ENCODE results near the gene FKBP8.
A peak's percentile ranks its signal among the peaks of the same experiment; 100 is the strongest.

DNA sequence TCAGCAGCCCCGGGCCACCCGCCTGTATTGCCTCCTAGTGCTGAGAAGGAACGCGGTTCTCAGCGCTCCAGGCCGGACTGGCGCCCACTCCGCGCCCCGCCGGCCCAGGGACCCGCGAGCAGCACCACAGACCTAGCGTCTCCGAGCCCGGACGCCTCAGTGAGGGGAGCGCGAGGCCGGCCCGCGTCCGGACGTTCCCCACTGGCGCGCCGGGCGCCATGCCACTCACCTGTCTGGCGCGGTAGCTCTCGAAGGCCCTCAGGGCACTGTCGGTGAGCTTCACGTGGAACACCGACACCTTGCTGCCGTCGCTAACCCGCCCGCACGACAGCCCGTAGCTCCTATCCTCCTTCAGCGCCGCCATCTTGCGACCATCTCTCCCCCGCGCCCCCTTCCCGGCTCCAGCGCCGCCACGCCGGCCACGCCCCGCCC, 21.7 kb downstream of the FKBP8 start, which contains the start of gene ELL:
- TF ChIP-seq, protein P1, sequence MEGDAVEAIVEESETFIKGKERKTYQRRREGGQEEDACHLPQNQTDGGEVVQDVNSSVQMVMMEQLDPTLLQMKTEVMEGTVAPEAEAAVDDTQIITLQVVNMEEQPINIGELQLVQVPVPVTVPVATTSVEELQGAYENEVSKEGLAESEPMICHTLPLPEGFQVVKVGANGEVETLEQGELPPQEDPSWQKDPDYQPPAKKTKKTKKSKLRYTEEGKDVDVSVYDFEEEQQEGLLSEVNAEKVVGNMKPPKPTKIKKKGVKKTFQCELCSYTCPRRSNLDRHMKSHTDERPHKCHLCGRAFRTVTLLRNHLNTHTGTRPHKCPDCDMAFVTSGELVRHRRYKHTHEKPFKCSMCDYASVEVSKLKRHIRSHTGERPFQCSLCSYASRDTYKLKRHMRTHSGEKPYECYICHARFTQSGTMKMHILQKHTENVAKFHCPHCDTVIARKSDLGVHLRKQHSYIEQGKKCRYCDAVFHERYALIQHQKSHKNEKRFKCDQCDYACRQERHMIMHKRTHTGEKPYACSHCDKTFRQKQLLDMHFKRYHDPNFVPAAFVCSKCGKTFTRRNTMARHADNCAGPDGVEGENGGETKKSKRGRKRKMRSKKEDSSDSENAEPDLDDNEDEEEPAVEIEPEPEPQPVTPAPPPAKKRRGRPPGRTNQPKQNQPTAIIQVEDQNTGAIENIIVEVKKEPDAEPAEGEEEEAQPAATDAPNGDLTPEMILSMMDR (IDR thresholded peaks at IDR 0.05 in 2 of 3, conservative IDR thresholded peaks at IDR 0.05 in 1 of 3; ENCODE audit: borderline replicate concordance in 1 of 3, insufficient read depth in 1 of 3, low read depth in 2 of 3, low read length in 2 of 3): no peak
- TF ChIP-seq POLR2AphosphoS5 (IDR thresholded peaks at IDR 0.05; ENCODE audit: low read depth, low read length) (peak; percentile 90), RAD21 (IDR thresholded peaks at IDR 0.05; ENCODE audit: low read depth) (no peak)
